Upper lobe of left lung (tissue), 4 donors: ENCODE results near the gene LAMA2.

Source experiments
- EP300 ChIP-seq, 4 donors: sonication (generic); formaldehyde crosslinking; IDR thresholded peaks; one replicate each; pipeline ENCODE4 v1.5.1; 2017; ENCODE audit warnings: antibody characterized with exemption in 4 of 4, control low read depth in 2 of 4
- POLR2A ChIP-seq, 4 donors: fragments of 450-650 bp; IDR thresholded peaks; one replicate each; pipeline ENCODE4 v1.5.1; 2016 to 2017; ENCODE audit warnings: antibody characterized with exemption in 4 of 4, mild to moderate bottlenecking in 2 of 4
- POLR2AphosphoS5 ChIP-seq, 2 donors: sonication (generic); formaldehyde crosslinking; IDR thresholded peaks; one replicate each; pipeline ENCODE4 v1.5.1; 2017; ENCODE audit warnings: antibody characterized with exemption in 2 of 2
- TF ChIP-seq, protein P1 (sequence below), 6 experiments: fragments of 450-650 bp in 4 of 6; fragments of 200-600 bp in 2 of 6; sonication (generic) in 2 of 6; IDR thresholded peaks; one replicate each; pipeline ENCODE4 v1.5.1; 2016 to 2019; ENCODE audit warnings: antibody characterized with exemption in 6 of 6

DNA sequence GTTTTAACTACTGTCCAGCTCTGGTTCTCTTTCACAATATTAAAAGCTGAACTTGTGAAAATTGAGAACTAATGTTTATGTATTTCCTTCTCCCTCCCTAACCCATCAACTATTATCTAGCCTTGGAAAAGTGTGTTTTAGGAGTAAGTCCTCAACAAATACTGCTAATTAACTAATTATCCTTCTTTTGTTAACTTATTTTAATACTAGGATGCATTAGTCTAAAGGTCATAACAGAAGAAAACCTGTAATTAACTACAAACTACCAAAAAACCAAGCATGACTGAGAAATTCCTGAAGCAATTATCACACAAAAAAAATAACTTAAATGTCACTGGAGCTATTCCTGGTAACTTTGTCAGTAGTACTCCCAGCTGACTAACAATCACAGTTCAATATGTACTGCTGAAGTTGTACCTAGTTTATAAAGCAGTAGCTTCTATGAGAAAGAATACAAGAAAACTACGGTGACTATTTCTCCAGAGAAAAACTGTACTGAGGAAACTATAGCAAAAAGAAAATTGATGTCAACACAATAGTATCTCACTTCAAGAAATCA is 301.9 kb downstream of the LAMA2 start:
- TF ChIP-seq, protein P1, sequence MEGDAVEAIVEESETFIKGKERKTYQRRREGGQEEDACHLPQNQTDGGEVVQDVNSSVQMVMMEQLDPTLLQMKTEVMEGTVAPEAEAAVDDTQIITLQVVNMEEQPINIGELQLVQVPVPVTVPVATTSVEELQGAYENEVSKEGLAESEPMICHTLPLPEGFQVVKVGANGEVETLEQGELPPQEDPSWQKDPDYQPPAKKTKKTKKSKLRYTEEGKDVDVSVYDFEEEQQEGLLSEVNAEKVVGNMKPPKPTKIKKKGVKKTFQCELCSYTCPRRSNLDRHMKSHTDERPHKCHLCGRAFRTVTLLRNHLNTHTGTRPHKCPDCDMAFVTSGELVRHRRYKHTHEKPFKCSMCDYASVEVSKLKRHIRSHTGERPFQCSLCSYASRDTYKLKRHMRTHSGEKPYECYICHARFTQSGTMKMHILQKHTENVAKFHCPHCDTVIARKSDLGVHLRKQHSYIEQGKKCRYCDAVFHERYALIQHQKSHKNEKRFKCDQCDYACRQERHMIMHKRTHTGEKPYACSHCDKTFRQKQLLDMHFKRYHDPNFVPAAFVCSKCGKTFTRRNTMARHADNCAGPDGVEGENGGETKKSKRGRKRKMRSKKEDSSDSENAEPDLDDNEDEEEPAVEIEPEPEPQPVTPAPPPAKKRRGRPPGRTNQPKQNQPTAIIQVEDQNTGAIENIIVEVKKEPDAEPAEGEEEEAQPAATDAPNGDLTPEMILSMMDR (IDR thresholded peaks at IDR 0.05) = no peak
- TF ChIP-seq EP300 (IDR thresholded peaks at IDR 0.05) (no peak), POLR2AphosphoS5 (IDR thresholded peaks at IDR 0.05) (no peak), POLR2A (IDR thresholded peaks at IDR 0.05) (no peak)
